HG03521 (cell line): ENCODE measurements around the gene ARPC2.
A peak's percentile ranks its signal among the peaks of the same experiment; 100 is the strongest.

Experiments
- ATAC-seq: cut with Tn5 transposase; IDR thresholded peaks from one replicate; pipeline ENCODE4 v1.9.1; 2021; ENCODE audit warnings: mild to moderate bottlenecking, moderate library complexity; ENCODE audit not compliant: unreplicated experiment

The ARPC2 gene

DNA sequence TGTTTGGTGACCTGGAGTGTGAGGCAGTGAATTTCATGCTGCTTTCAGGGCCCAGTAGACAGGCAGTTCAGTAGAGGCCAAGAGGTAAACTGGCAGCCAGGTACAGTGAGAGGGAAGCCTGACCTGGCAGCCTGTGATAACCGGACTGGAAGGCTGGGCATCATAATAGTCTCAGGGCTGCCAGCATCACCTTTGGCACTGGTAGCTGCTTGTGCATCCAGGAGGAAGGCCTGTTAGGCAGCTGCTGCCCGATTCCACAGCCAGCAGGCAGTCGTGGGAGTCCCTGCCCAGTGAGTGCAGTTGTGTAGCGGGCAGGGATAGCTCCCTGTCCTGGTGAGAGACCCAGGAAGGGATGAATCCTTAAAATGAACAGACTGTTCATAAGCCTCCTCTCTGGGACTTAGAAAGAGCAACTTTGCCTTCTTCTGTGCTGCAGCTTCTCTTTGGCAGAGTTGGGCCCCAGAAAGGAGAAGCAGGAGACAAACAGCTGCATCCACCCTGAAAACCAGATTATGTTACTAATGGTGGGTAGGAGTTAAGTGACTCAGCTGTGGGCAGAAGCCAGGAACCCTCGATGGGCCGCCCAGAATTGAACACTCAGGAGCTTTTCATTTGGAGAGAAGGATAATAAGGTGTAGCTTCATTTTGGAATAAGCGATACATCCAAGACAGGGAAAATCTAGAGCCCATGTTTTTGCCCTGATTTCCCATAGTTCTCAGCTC is 35.7 kb downstream of the ARPC2 start:
- no peak for ATAC-seq

- ATAC-seq: no peak
Observed at GRCh38 chr2:218253232-218253625, 36.2 kb downstream of the ARPC2 start.

GRCh38 chr2:218255446-218255845 is 38.5 kb downstream of the ARPC2 start:
- no peak for ATAC-seq

DNA sequence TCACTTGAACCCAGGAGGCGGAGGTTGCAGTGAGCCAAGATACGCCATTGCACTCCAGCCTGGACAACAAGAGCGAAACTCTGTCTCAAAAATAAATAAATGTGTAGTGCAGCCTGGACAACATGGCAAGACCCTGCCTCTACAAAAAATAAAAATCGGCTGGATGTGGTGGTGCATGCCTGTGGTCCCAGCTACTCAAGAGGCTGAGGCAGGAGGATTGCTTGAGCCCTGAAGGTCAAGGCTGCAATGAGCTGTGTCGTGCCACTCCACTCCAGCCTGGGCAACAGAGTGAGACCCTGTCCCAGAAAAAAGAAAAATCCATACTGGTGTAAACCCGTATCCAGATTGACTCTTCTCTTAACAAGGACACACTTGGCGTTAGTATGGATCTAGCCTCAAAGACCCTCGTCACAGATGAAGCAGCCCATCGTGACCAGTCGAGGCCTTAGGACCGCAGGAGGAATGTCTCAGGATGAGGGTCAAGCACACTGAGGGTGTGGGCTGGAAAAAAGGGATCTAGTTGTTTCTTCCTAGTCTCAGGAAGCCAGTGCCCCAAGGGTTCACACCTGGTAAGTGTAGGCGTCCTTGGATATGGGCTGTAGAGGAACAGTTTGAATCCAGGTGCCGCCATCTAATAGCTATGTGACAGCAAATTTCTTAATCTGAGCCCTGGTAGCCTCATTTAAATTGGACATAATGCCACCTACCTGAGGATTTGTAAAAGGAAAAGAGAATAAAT is 39.8 kb downstream of the ARPC2 start:
- ATAC-seq: no peak

DNA sequence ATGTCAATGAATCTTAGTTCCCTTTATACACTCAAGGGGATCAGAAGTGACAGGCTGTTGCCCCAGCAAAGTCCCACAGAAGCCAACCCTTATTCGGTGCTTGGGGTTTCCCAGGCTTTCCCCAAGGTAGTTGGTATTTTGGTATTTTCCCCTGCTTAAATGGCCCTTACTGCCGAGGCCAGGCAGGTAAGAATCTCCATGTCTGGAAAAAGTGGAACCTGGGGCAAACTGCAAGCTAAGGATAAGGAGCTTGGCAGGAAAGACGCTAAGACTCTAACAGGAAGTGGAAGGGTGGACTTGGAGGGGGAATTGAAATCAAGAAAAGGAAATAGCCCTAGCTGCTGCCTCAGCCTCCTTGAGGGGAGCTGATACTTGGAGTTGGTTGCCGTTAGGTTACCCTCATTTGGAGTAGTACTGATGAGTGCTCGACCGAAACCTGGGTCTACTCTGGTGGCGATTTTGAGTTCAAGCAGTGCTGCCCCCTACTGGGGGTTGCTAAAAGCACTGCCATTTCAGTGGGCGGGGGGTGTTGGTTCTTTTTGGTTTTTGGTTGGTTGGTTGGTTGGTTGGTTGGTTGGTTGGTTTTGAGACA is 40.5 kb downstream of the ARPC2 start:
- peak; percentile 69 for ATAC-seq

DNA sequence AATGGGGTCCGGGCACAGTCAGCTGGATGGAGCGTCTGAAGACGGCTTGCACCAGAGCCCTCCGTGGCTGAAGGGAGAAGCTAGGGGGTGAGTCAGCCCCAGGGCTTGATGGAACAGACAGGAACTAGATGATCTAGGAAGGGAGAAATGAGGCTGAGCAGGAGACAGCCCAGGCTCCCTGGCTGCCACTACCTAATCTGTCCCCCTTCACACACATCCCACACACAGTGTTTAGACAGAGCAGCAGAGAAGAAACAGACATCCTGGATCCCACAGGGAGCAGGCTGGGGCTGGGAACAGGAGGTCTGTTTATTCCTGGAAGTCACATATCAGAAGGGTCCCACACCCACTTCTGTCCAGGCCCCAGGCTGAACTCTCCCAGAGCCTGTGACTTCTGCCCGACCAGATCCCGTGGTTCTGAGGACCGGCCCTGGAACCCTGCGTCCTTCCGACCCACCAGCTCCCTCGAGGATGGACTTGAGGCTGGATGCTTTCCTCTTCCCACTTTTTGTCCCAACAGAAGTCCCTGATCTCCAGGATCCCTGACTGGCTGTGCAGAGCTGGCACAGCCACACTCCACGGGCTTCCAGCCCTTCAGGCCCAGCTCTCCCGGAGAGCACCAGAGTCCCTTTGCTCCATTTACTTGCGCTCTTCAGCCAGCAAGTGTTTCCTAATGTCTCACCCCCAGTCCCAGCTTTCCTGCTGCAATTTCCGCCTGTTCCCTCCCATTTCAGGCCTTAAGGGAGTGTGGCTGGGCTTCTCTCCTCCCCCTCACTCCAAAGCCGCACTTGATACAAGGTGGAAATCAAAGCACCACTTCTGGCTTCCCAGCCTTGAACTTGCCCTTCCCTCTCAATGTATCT is 42.3 kb downstream of the ARPC2 start:
- no peak for ATAC-seq

GRCh38 chr2:218260166-218260565 is 43.2 kb downstream of the ARPC2 start:
- ATAC-seq: no peak

DNA sequence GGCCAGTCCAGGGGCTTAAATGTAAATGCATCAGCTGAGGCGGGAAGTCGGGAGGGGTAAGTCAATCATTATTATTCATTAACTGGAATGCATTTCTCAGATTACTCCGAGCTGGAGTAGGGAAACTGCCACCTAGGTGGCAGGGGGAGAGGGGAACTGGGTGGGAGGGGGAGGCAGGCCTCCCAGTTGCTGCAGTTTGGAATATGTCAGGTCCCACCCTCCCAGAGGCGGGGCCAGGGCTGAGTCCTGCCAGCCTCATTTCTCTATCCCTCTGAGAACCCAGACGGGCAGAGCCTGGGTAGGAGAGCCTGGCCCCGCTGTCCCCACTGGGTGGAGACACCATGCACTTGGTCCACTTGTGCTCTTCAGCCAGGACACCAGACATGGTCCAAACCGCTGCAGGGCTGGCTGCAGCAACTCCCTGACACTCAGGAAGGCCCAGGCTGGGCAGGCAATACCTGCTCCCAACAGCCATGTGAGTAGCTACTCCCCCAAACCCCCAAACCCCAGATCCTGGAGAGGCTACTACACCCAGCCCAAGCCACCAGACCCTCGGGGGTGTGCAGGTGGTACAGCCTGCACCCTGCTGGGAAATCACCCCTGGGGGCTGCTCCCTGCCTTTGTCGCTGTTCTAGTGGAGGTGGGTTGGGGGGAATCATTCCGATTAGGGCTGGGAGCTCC is 43.9 kb downstream of the ARPC2 start, which contains the start of gene GPBAR1:
Gene GPBAR1, plus strand, starts transcription at position 274 of the 681 bp plus-strand sequence. CDS start 1,710 bp downstream, outside the sequence.
- no peak for ATAC-seq

DNA sequence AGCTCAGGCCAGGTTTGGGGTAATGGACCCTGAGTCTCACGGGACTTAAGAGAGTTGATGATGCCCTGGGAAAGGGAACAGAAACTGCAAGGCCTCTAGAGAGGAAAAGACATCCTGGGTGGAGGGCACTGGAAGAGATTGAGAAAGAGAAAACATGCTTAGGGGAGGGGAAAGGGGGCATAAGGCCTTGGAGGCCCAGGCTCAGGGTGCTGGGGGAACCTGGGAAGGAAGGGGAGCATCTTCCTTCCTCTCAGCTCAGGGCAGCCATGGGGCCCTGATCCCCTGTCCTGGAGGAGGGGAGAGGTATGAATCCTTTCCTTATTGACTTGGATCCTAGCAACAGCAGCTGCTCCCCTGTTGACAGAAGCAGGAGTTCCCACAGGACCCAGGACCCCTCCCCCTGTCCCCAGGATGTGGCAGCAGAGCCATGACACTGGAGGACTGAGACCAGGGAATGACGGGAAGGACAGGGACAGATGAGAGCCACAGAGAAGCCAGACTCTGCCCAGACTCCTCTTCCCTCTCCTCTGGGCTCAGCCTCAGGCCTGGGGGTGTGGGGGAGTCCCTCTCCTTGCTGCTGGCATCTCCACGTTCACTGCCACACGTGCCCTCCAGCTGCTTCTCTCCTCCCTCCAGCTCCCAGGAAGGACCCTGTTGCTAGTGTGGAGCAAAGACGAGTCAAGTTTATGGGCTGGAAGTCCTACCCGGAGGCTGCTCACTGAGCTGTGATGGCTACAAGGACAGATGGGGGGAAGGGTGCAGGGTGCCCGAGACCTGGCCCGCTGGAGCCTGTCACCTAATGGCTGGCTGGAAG is 44.6 kb downstream of the ARPC2 start:
- ATAC-seq: no peak

GRCh38 chr2:218262237-218262600 is 45.2 kb downstream of the ARPC2 start:
- ATAC-seq: no peak

- no peak for ATAC-seq
Observed at GRCh38 chr2:218262631-218263586, 45.9 kb downstream of the ARPC2 start.

DNA sequence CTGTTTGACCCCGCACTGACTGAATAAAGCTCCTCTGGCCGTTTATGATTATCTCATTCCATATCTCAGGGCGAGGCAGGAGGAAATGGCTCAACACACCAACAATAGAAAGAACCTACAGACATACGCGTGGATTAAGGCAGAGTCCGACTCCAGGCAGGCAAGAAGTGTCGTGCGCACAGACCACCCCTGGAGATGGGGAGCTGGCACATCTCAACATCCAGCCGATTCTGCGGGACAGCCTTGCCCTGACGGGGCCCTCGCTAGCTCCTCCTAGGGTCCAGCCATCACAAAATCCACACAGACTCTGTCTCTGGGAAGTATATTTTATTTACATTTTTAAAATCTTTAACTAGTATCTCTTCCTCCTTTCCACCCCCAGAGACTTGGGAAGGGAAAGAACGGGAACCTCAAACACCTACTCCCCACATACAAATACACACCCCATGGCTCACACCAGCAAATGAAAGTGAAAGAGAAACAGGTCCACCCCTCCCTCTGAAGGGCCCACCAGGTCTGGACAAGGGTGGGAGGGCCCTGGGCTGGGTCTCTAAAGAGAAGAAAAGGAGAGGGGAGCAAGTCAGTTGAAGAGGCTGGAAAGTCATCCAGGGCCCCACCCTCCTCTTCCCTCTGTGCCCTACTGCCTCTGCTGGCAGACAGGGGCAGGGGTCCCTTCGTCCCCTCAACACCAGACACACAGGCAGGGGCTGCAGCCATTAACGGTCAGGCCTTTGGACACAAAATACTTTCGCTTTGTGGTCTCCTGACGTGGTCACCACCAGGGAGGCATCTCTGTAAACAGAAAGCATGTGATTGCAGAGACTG is 47.0 kb downstream of the ARPC2 start:
- no peak for ATAC-seq

- no peak for ATAC-seq
Observed at GRCh38 chr2:218264773-218265561, 48.0 kb downstream of the ARPC2 start.

DNA sequence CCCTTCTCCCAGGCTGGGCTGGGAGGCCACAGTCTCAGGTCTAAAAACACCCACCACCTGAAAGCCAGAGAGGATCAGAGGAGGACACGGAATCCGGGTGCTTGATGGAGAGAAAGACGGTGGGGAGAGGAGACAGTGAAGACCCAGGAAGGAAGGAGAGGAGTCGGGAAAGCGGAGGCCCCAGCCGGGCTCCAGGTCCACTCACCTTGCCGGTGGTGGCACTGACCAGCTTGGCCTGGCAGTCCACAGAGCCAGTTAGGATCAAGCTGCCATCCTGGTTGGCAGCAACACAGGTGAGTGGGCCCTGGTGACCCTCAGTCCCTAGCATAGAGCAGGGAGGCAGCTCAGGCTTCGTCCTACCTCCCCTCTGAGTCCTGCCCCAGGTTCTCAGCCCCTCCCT is 48.6 kb downstream of the ARPC2 start:
- no peak for ATAC-seq

GRCh38 chr2:218266316-218266979 is 49.5 kb downstream of the ARPC2 start:
- no peak for ATAC-seq

DNA sequence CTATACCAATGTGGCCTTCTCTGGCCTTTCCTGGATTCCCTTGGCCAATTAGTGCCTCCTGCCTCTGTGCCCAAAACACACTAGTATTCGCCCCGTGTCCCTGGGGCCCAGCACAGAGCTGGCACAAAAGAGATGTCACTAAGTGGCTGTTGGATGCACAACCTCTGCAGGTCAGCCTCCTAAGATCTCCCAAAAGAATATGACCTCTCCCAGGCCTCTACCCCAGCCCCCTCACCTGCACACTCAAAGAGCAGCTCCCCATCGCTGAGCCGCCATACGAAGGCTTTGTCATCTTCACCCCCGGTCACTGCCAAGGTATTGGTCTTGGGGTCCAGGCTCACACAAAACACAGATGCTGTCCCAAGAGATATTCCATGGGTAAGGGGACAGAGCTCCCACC is 50.3 kb downstream of the ARPC2 start:
- no peak for ATAC-seq
